NT2/D1 (cell line): ENCODE results near the gene SCN1B.

Source experiments
- SUZ12 ChIP-seq: IDR thresholded peaks from 2 replicates; pipeline ENCODE4 v1.6.1; 2011; ENCODE audit not compliant: insufficient read length, insufficient read depth; ENCODE audit errors: extremely low read depth
- YY1 ChIP-seq: IDR thresholded peaks from 2 replicates; pipeline ENCODE4 v1.6.1; 2011; ENCODE audit not compliant: insufficient read length, insufficient read depth
- ZNF274 ChIP-seq: IDR thresholded peaks from 2 replicates; pipeline ENCODE4 v1.6.1; 2011; ENCODE audit warnings: mild to moderate bottlenecking, low read depth, low read length

DNA sequence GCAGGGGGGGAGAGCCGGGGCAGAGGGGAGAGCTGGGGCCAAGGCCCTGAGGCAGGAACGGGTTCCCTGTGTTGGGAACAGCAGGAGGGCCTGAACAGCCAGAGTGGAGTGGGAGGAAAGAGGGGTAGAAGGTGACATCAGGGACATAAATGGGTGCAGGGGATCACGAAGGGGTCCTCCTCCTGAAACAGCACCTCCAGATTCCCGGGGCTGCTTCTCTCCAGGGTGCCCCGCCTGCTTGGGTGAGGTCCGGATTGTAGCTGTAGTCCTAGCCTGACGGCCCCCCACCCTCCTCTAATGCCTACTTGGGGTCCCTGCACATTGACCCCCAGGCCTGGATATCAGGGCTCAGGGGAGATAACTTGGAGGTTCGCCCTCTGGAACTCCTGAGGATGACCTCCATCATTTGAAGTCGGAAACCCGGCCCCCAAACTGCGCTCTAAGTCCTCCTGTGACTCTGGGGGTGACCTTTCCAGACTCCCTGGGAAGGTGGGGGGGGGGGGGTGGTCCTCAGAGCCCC lies 473 bp upstream of the SCN1B start:
- TF ChIP-seq SUZ12, result no peak
- no peak for TF ChIP-seq ZNF274
- no peak for TF ChIP-seq YY1
